Ishikawa (cell line): ENCODE measurements around the gene PGAP6.

Experiments used
- CEBPB ChIP-seq: IDR thresholded peaks from 2 replicates; pipeline ENCODE4 v1.6.1; 2012
- CREB1 ChIP-seq: IDR thresholded peaks from 2 replicates; pipeline ENCODE4 v1.6.1; 2012; ENCODE audit warnings: low read depth
- EP300 ChIP-seq: IDR thresholded peaks from 2 replicates; pipeline ENCODE4 v1.6.1; 2012; ENCODE audit warnings: borderline replicate concordance
- FOXM1 ChIP-seq: IDR thresholded peaks from 2 replicates; pipeline ENCODE4 v1.6.1; 2012; ENCODE audit warnings: low read depth, borderline replicate concordance
- RAD21 ChIP-seq: IDR thresholded peaks from 2 replicates; pipeline ENCODE4 v1.6.1; 2012; ENCODE audit warnings: low read depth
- TAF1 ChIP-seq: IDR thresholded peaks from 2 replicates; pipeline ENCODE4 v1.6.1; 2012; ENCODE audit warnings: low read depth, mild to moderate bottlenecking
- TEAD4 ChIP-seq: IDR thresholded peaks from 2 replicates; pipeline ENCODE4 v1.6.1; 2012
- YY1 ChIP-seq: IDR thresholded peaks from 2 replicates; pipeline ENCODE4 v1.6.1; 2012; ENCODE audit warnings: low read depth
- ZBTB7A ChIP-seq: IDR thresholded peaks from 2 replicates; pipeline ENCODE4 v1.6.1; 2012; ENCODE audit warnings: low read depth
- TF ChIP-seq, protein P1 (sequence below): IDR thresholded peaks from 2 replicates; pipeline ENCODE4 v1.6.1; 2012
- TF ChIP-seq, protein P2 (sequence below): IDR thresholded peaks from 2 replicates; pipeline ENCODE4 v1.6.1; 2012; ENCODE audit warnings: low read depth, mild to moderate bottlenecking
- TF ChIP-seq, protein P3 (sequence below): IDR thresholded peaks from 2 replicates; pipeline ENCODE4 v1.6.1; 2012

DNA sequence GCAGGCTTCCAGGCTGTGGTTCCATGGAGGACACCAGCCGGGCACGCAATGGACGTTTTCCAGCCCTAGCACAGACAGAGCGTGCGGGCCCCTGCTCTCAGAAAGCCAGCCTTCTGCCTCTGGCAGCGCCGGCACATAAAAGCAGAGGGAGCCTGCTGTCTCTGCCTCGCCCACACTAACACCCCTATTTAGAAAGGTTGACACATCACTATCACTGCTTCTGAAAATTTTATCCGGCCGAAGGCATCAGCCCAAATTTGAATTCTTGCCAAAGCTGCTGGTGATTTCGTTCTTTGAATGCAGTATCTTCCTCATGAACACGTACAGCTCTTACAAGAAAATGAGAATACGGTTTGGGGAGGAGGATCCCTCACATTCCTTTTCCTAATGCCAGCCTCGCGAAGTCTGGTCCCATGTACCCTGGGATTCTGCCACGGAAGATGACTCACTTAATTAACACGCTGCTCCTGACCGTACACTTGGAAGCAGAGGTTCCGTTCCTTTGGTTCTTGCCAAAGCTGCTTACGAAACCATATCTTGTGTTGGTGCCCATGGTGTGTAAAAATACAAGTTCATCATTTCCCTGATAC, 42.4 kb upstream of the PGAP6 start:
- TF ChIP-seq EP300 (no peak), CREB1 (no peak), TAF1 (no peak), YY1 (no peak), TEAD4 (no peak), ZBTB7A (no peak), CEBPB (0 out of 2 replicates have a peak, but pooled peaks have one; percentile 52), RAD21 (no peak), FOXM1 (no peak)
- TF ChIP-seq, protein P1, sequence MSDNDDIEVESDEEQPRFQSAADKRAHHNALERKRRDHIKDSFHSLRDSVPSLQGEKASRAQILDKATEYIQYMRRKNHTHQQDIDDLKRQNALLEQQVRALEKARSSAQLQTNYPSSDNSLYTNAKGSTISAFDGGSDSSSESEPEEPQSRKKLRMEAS = no peak
- TF ChIP-seq, protein P2, sequence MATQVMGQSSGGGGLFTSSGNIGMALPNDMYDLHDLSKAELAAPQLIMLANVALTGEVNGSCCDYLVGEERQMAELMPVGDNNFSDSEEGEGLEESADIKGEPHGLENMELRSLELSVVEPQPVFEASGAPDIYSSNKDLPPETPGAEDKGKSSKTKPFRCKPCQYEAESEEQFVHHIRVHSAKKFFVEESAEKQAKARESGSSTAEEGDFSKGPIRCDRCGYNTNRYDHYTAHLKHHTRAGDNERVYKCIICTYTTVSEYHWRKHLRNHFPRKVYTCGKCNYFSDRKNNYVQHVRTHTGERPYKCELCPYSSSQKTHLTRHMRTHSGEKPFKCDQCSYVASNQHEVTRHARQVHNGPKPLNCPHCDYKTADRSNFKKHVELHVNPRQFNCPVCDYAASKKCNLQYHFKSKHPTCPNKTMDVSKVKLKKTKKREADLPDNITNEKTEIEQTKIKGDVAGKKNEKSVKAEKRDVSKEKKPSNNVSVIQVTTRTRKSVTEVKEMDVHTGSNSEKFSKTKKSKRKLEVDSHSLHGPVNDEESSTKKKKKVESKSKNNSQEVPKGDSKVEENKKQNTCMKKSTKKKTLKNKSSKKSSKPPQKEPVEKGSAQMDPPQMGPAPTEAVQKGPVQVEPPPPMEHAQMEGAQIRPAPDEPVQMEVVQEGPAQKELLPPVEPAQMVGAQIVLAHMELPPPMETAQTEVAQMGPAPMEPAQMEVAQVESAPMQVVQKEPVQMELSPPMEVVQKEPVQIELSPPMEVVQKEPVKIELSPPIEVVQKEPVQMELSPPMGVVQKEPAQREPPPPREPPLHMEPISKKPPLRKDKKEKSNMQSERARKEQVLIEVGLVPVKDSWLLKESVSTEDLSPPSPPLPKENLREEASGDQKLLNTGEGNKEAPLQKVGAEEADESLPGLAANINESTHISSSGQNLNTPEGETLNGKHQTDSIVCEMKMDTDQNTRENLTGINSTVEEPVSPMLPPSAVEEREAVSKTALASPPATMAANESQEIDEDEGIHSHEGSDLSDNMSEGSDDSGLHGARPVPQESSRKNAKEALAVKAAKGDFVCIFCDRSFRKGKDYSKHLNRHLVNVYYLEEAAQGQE = no peak
- TF ChIP-seq, protein P3, sequence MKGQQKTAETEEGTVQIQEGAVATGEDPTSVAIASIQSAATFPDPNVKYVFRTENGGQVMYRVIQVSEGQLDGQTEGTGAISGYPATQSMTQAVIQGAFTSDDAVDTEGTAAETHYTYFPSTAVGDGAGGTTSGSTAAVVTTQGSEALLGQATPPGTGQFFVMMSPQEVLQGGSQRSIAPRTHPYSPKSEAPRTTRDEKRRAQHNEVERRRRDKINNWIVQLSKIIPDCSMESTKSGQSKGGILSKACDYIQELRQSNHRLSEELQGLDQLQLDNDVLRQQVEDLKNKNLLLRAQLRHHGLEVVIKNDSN = no peak
